ENCODE results near the gene EFCC1. TPM values are rescaled to one million over a fixed set of nuclear protein-coding genes. Genes with fewer than 3 reads are reported as not detected.

The EFCC1 gene
- total and polyA plus RNA-seq, 2 of the 8 experiments (the other 6 are each of a cell fraction or from before 2014, with no cell fraction given): 0.14 to 0.37 TPM

DNA sequence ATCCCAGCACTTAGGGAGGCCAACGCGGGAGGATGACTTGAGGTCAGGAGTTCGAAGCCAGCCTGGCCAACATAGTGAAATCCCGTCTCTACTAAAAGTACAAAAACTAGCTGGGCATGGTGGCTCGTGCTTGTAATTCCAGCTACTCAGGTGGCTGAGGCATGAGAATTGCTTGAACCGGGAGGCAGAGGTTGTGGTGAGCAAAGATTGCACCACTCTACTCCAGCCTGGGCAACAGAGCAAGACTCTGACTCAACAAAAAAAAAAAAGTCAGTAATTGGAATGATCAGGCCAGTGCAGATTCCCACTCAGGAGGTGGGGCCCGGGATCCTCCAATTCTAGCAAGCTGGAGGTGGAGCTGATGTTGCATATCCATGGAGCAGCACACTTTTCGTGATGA lies 12.8 kb upstream of the EFCC1 start:
- no peak for FAIRE-seq
- Histone ChIP-seq H3K18ac (ENCODE audit: extremely low read depth, low read length) (no peak overlapping the region), H2BK15ac (ENCODE audit: low read length) (no peak overlapping the region), H4K8ac (ENCODE audit: extremely low read depth, insufficient read depth, low read length) (no peak overlapping the region), H3K4ac (replicated peaks; ENCODE audit: insufficient read length, low read depth, low read length) (no peak overlapping the region), H2BK20ac (ENCODE audit: low read length) (no peak overlapping the region), H3K14ac (ENCODE audit: insufficient read length) (no peak overlapping the region), H4K5ac (ENCODE audit: insufficient read length, low read depth, low read length) (no peak overlapping the region), H2AFZ (ENCODE audit: low read length) (no peak overlapping the region), H3K4me1 (replicated peaks in 1 of 4; ENCODE audit: control insufficient read depth in 3 of 4, insufficient read depth in 4 of 4, low read length in 3 of 4) (peaks cover 0 to 8% (median 5%) of the 10 kb centered on the region in 4 experiments; a peak in 6 of 7 replicates), H2BK12ac (ENCODE audit: low read depth, low read length) (no peak overlapping the region), H3K79me1 (ENCODE audit: low read depth, low read length) (no peaks in the 10 kb centered on the region), H3K27me3 (replicated peaks in 1 of 4; ENCODE audit: control insufficient read depth in 3 of 4, extremely low read depth in 1 of 4, insufficient read depth in 3 of 4, low read length in 3 of 4) (peaks cover 0 to 12% (median 9%) of the 10 kb centered on the region in 4 experiments; a peak in 6 of 7 replicates), H4K91ac (replicated peaks; ENCODE audit: insufficient read length, low read length) (no peak overlapping the region), H2BK120ac (replicated peaks; ENCODE audit: low read depth, low read length) (no peak overlapping the region), H3K23me2 (ENCODE audit: low read depth, low read length) (peaks cover 2% of the 10 kb centered on the region; the same call in 1 of the 2 replicates), H2AK5ac (ENCODE audit: low read depth, low read length) (no peak overlapping the region), H3K9me3 (ENCODE audit: insufficient read depth in 2 of 2, low read depth in 1 of 2, low read length in 1 of 2) (no peaks in the 10 kb centered on the region), H3K4me3 (ENCODE audit: extremely low read depth in 1 of 4, insufficient read depth in 2 of 4, low read depth in 3 of 4, low read length in 4 of 4) (no peak overlapping the region), H4K20me1 (replicated peaks in 1 of 2; ENCODE audit: control insufficient read depth in 1 of 2, insufficient read depth in 2 of 2, low read length in 2 of 2) (no peaks in the 10 kb centered on the region), H3K9ac (replicated peaks in 1 of 4; ENCODE audit: extremely low read depth in 1 of 4, low read depth in 3 of 4, low read length in 3 of 4) (no peak overlapping the region), H2BK5ac (ENCODE audit: low read depth, low read length) (no peak overlapping the region), H3K36me3 (ENCODE audit: control insufficient read depth in 2 of 4, insufficient read depth in 4 of 4, low read length in 3 of 4) (no peaks in the 10 kb centered on the region), H3K27ac (ENCODE audit: low read depth, low read length) (no peak overlapping the region), H3K23ac (ENCODE audit: insufficient read length) (no peak overlapping the region), H3K4me2 (ENCODE audit: insufficient read depth in 1 of 2, low read depth in 2 of 2, low read length in 2 of 2) (no peak overlapping the region), H3K56ac (replicated peaks; ENCODE audit: insufficient read length, low read depth, low read length) (no peak overlapping the region), H3K79me2 (ENCODE audit: control insufficient read depth in 1 of 2, insufficient read depth in 2 of 2, low read length in 2 of 2) (no peaks in the 10 kb centered on the region)
- ChIA-PET POLR2A (ENCODE audit: partially characterized antibody) (interaction anchor here (0.6 kb wide), 1 partner anchor 21 kb away, joined by 3 read pairs; no protein-coding TSS in a partner anchor), CTCF (ENCODE audit: partially characterized antibody) (interaction anchor here (0.6 to 2.7 kb wide), 6 partner anchors 10 to 65 kb away, joined by 3 to 23 read pairs (median 4); no protein-coding TSS in a partner anchor)
- DNase-seq (ENCODE audit: low read depth in 1 of 2, low spot score in 2 of 2): no peak
- WGBS, 2 experiments (ENCODE audit: extremely low coverage in 1 of 2, insufficient coverage in 1 of 2, insufficient read length in 1 of 2, insufficient replicate concordance in 2 of 2, low coverage in 1 of 2, low lambda C conversion rate in 2 of 2, missing lambda C conversion rate in 1 of 2): 91% methylated on average over 8 of the region's 8 CpGs; no CpG with 5 or more reads in 1 of the 2 experiments
- TF ChIP-seq BRCA1 (IDR thresholded peaks at IDR 0.05; ENCODE audit: low read depth, low read length) (no peak), SIX5 (IDR thresholded peaks at IDR 0.05; ENCODE audit: low read depth, low read length) (no peak), TEAD4 (IDR thresholded peaks at IDR 0.05; ENCODE audit: low read depth, low read length) (no peak), CHD1 (IDR thresholded peaks at IDR 0.05; ENCODE audit: low read depth, low read length) (no peak), TBP (IDR thresholded peaks at IDR 0.05; ENCODE audit: low read depth, low read length) (no peak), TAF1 (IDR thresholded peaks at IDR 0.05; ENCODE audit: low read depth, low read length) (no peak), SUZ12 (IDR thresholded peaks at IDR 0.05; ENCODE audit: low read length) (no peak)
- TF ChIP-seq, protein P1, sequence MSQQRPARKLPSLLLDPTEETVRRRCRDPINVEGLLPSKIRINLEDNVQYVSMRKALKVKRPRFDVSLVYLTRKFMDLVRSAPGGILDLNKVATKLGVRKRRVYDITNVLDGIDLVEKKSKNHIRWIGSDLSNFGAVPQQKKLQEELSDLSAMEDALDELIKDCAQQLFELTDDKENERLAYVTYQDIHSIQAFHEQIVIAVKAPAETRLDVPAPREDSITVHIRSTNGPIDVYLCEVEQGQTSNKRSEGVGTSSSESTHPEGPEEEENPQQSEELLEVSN (IDR thresholded peaks at IDR 0.05): no peak
- TF ChIP-seq, protein P2, sequence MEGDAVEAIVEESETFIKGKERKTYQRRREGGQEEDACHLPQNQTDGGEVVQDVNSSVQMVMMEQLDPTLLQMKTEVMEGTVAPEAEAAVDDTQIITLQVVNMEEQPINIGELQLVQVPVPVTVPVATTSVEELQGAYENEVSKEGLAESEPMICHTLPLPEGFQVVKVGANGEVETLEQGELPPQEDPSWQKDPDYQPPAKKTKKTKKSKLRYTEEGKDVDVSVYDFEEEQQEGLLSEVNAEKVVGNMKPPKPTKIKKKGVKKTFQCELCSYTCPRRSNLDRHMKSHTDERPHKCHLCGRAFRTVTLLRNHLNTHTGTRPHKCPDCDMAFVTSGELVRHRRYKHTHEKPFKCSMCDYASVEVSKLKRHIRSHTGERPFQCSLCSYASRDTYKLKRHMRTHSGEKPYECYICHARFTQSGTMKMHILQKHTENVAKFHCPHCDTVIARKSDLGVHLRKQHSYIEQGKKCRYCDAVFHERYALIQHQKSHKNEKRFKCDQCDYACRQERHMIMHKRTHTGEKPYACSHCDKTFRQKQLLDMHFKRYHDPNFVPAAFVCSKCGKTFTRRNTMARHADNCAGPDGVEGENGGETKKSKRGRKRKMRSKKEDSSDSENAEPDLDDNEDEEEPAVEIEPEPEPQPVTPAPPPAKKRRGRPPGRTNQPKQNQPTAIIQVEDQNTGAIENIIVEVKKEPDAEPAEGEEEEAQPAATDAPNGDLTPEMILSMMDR (IDR thresholded peaks at IDR 0.05; ENCODE audit: control extremely low read depth in 1 of 3, insufficient read depth in 1 of 3, low read depth in 1 of 3, low read length in 3 of 3): no peak
- TF ChIP-seq, protein P3, sequence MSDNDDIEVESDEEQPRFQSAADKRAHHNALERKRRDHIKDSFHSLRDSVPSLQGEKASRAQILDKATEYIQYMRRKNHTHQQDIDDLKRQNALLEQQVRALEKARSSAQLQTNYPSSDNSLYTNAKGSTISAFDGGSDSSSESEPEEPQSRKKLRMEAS (IDR thresholded peaks at IDR 0.05): no peak
